ENCODE results near the gene SSH2.

The SSH2 gene

GRCh38 chr17:29648005-29648404 lies 282.0 kb downstream of the SSH2 start:
- no peak for TF ChIP-seq CTCF (conservative IDR thresholded peaks at IDR 0.05; ENCODE audit: low read depth, low read length)
- no peak for DNase-seq (ENCODE audit: low read depth)
- no peak overlapping the region for H3K4me3 ChIP-seq (ENCODE audit: low read depth, low read length)

GRCh38 chr17:29645515-29646051 lies 284.4 kb downstream of the SSH2 start:
- no peak overlapping the region for H3K4me3 ChIP-seq (ENCODE audit: low read depth, low read length)
- TF ChIP-seq CTCF (conservative IDR thresholded peaks at IDR 0.05; ENCODE audit: low read depth, low read length): no peak
- peak; percentile 92 for DNase-seq (ENCODE audit: low read depth)

GRCh38 chr17:29643817-29644160 lies 286.2 kb downstream of the SSH2 start:
- H3K4me3 ChIP-seq (ENCODE audit: low read depth, low read length): no peak overlapping the region
- DNase-seq (ENCODE audit: low read depth): no peak
- TF ChIP-seq CTCF (conservative IDR thresholded peaks at IDR 0.05; ENCODE audit: low read depth, low read length): no peak

GRCh38 chr17:29642171-29642611 lies 287.8 kb downstream of the SSH2 start:
- TF ChIP-seq CTCF (conservative IDR thresholded peaks at IDR 0.05; ENCODE audit: low read depth, low read length): no peak
- no peak for DNase-seq (ENCODE audit: low read depth)
- no peak overlapping the region for H3K4me3 ChIP-seq (ENCODE audit: low read depth, low read length)

- DNase-seq (ENCODE audit: low read depth): no peak
- no peak for TF ChIP-seq CTCF (conservative IDR thresholded peaks at IDR 0.05; ENCODE audit: low read depth, low read length)
- H3K4me3 ChIP-seq (ENCODE audit: low read depth, low read length): no peak overlapping the region
Measured at GRCh38 chr17:29640981-29641642, 288.9 kb downstream of the SSH2 start.

GRCh38 chr17:29640413-29640812 lies 289.6 kb downstream of the SSH2 start:
- DNase-seq (ENCODE audit: low read depth): peak; percentile 88

More at GRCh38 chr17:29640413-29640812, 289.6 kb downstream of the SSH2 start:
- no peak overlapping the region for H3K4me3 ChIP-seq (ENCODE audit: low read depth, low read length)
- no peak for TF ChIP-seq CTCF (conservative IDR thresholded peaks at IDR 0.05; ENCODE audit: low read depth, low read length)

All from choroid plexus epithelial cell (primary cell).